MG63 (cell line): ENCODE measurements around the gene FTO. TPM values are rescaled to one million over a fixed set of nuclear protein-coding genes. Genes with fewer than 3 reads are reported as not detected.

Experiments
- DNase-seq: peaks from one replicate; pipeline ENCODE4 v3.0.0-alpha.2; 2020
- H3K27me3 ChIP-seq: fragments of 250-450 bp; sonication (Bioruptor Pico); 2 replicates; pipeline ENCODE4 v1.5.1; 2020; ENCODE audit warnings: mild to moderate bottlenecking, moderate library complexity
- H3K36me3 ChIP-seq: fragments of 250-450 bp; sonication (Bioruptor Pico); 2 replicates; pipeline ENCODE4 v1.5.1; 2020; ENCODE audit warnings: mild to moderate bottlenecking, moderate library complexity
- H3K4me3 ChIP-seq: fragments of 250-450 bp; sonication (Bioruptor Pico); 2 replicates; pipeline ENCODE4 v1.5.1; 2020; ENCODE audit warnings: mild to moderate bottlenecking, moderate library complexity
- H3K9me3 ChIP-seq: fragments of 250-450 bp; sonication (Bioruptor Pico); 2 replicates; pipeline ENCODE4 v1.5.1; 2020; ENCODE audit warnings: mild to moderate bottlenecking, moderate library complexity
- total RNA-seq: library from RNA; depleted of rRNA; stranded (reverse); fragments of >200 nt; shearing (Covaris generic); gene quantifications from 2 replicates; pipeline ENCODE4 v1.2.3, GENCODE V29; 2014; ENCODE audit warnings: low replicate concordance

The FTO gene
- total RNA-seq, 1 experiment from 2014 or later, result 88.6 TPM

GRCh38 chr16:54027062-54027461, 323.1 kb downstream of the FTO start:
- Histone ChIP-seq H3K27me3 (no peaks in the 10 kb centered on the region), H3K36me3 (peaks cover 20% of the 10 kb centered on the region)
- DNase-seq, result peak; percentile 65

GRCh38 chr16:54027558-54027957, 323.6 kb downstream of the FTO start:
- DNase-seq, result no peak
- Histone ChIP-seq H3K9me3 (peaks cover 29% of the 10 kb centered on the region), H3K4me3 (no peak overlapping the region), H3K27me3 (no peaks in the 10 kb centered on the region), H3K36me3 (peaks cover 20% of the 10 kb centered on the region)

More at GRCh38 chr16:54027062-54027461, 323.1 kb downstream of the FTO start:
- Histone ChIP-seq H3K9me3 (peaks cover 29% of the 10 kb centered on the region), H3K4me3 (no peak overlapping the region)

- Histone ChIP-seq H3K36me3 (peaks cover 20% of the 10 kb centered on the region), H3K9me3 (peaks cover 29% of the 10 kb centered on the region), H3K27me3 (no peaks in the 10 kb centered on the region), H3K4me3 (no peak overlapping the region)
- no peak for DNase-seq
Observed at GRCh38 chr16:54027995-54028394, 324.0 kb downstream of the FTO start.

GRCh38 chr16:54030451-54030850, 326.5 kb downstream of the FTO start:
- Histone ChIP-seq H3K27me3 (no peaks in the 10 kb centered on the region), H3K9me3 (peaks cover 29% of the 10 kb centered on the region), H3K36me3 (peaks cover 16% of the 10 kb centered on the region), H3K4me3 (no peak overlapping the region)
- DNase-seq, result no peak

GRCh38 chr16:54031107-54031760, 327.3 kb downstream of the FTO start:
- Histone ChIP-seq H3K9me3 (peaks cover 29% of the 10 kb centered on the region), H3K27me3 (no peaks in the 10 kb centered on the region), H3K36me3 (peaks cover 16% of the 10 kb centered on the region), H3K4me3 (no peak overlapping the region)
- DNase-seq, result no peak

- Histone ChIP-seq H3K36me3 (peaks cover 16% of the 10 kb centered on the region), H3K9me3 (peaks cover 29% of the 10 kb centered on the region), H3K27me3 (no peaks in the 10 kb centered on the region), H3K4me3 (no peak overlapping the region)
- no peak for DNase-seq
Observed at GRCh38 chr16:54033747-54034146, 329.8 kb downstream of the FTO start.

GRCh38 chr16:54034684-54035083, 330.7 kb downstream of the FTO start:
- H3K9me3 ChIP-seq, result peaks cover 21% of the 10 kb centered on the region
- peaks cover 23% of the 10 kb centered on the region for H3K36me3 ChIP-seq
- no peak overlapping the region for H3K4me3 ChIP-seq
- no peak for DNase-seq
- H3K27me3 ChIP-seq, result no peaks in the 10 kb centered on the region

- Histone ChIP-seq H3K27me3 (no peaks in the 10 kb centered on the region), H3K4me3 (no peak overlapping the region), H3K36me3 (peaks cover 27% of the 10 kb centered on the region), H3K9me3 (peaks cover 8% of the 10 kb centered on the region)
- DNase-seq, result no peak
Observed at GRCh38 chr16:54040480-54040879, 336.5 kb downstream of the FTO start.

GRCh38 chr16:54040975-54041374, 337.0 kb downstream of the FTO start:
- Histone ChIP-seq H3K4me3 (no peak overlapping the region), H3K27me3 (no peaks in the 10 kb centered on the region), H3K36me3 (peaks cover 27% of the 10 kb centered on the region), H3K9me3 (peaks cover 9% of the 10 kb centered on the region)
- no peak for DNase-seq

GRCh38 chr16:54048586-54049495, 344.9 kb downstream of the FTO start:
- H3K36me3 ChIP-seq, result 0 out of 2 replicates have a peak, but pooled peaks cover 7% of the 10 kb centered on the region
- H3K4me3 ChIP-seq, result no peak overlapping the region
- H3K9me3 ChIP-seq, result peaks cover 5% of the 10 kb centered on the region
- no peaks in the 10 kb centered on the region for H3K27me3 ChIP-seq
- no peak for DNase-seq

GRCh38 chr16:54049591-54050458, 345.9 kb downstream of the FTO start:
- no peak for DNase-seq
- Histone ChIP-seq H3K9me3 (peaks cover 3% of the 10 kb centered on the region), H3K36me3 (0 out of 2 replicates have a peak, but pooled peaks cover 7% of the 10 kb centered on the region), H3K27me3 (no peaks in the 10 kb centered on the region), H3K4me3 (no peak overlapping the region)

- DNase-seq, result no peak
- no peak overlapping the region for H3K4me3 ChIP-seq
Observed at GRCh38 chr16:54050459-54051210, 346.7 kb downstream of the FTO start.

GRCh38 chr16:54051821-54052220, 347.9 kb downstream of the FTO start:
- H3K36me3 ChIP-seq, result peaks cover 10% of the 10 kb centered on the region
- H3K4me3 ChIP-seq, result no peak overlapping the region
- DNase-seq, result no peak
- no peaks in the 10 kb centered on the region for H3K27me3 ChIP-seq
- no peaks in the 10 kb centered on the region for H3K9me3 ChIP-seq

More at GRCh38 chr16:54050459-54051210, 346.7 kb downstream of the FTO start:
- Histone ChIP-seq H3K36me3 (0 out of 2 replicates have a peak, but pooled peaks cover 7% of the 10 kb centered on the region), H3K27me3 (no peaks in the 10 kb centered on the region), H3K9me3 (peaks cover 2% of the 10 kb centered on the region; the same call in 1 of the 2 replicates)

GRCh38 chr16:54052271-54052670, 348.3 kb downstream of the FTO start:
- Histone ChIP-seq H3K4me3 (no peak overlapping the region), H3K27me3 (no peaks in the 10 kb centered on the region)
- DNase-seq, result no peak

GRCh38 chr16:54053891-54054820, 350.2 kb downstream of the FTO start:
- Histone ChIP-seq H3K4me3 (no peak overlapping the region), H3K36me3 (peaks cover 7% of the 10 kb centered on the region), H3K9me3 (no peaks in the 10 kb centered on the region), H3K27me3 (no peaks in the 10 kb centered on the region)
- no peak for DNase-seq

More at GRCh38 chr16:54052271-54052670, 348.3 kb downstream of the FTO start:
- H3K36me3 ChIP-seq, result peaks cover 10% of the 10 kb centered on the region
- no peaks in the 10 kb centered on the region for H3K9me3 ChIP-seq
